Gastrocnemius medialis (tissue), 4 donors: ENCODE measurements around the gene FASTKD2.

Experiments used
- POLR2A ChIP-seq, 2 donors: fragments of 450-650 bp; IDR thresholded peaks; one replicate each; pipeline ENCODE4 v1.6.1; 2017; ENCODE audit warnings: antibody characterized with exemption in 2 of 2, mild to moderate bottlenecking in 2 of 2, moderate library complexity in 2 of 2
- TF ChIP-seq, protein P1 (sequence below), 5 experiments: fragments of 450-650 bp in 3 of 5; fragments of 200-600 bp in 2 of 5; sonication (generic) in 2 of 5; IDR thresholded peaks in 4 of 5; conservative IDR thresholded peaks in 1 of 5; 1 replicate in 4 of 5; 2 replicates in 1 of 5; pipeline ENCODE4 v1.5.1; 2016 to 2019; ENCODE audit warnings: antibody characterized with exemption in 5 of 5, mild to moderate bottlenecking in 3 of 5, moderate library complexity in 3 of 5

DNA sequence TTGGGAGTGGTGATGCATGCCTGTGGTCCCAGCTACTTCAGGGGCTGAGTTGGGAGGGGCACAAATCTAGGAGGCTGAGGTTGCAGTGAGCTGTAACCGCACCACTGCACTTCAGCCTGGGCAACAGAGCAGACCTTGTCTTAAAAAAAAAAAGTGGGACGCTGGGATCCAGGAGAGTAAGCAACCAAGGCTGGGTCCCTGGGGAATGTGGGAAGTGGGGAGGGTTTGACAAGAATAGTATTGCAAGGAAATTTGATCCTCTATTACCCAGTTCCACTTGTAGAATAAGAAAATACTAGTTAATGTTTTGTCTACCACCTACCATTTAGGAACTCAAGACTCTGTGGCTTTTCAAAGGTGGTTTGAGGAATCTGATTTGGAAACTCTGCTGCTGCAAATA is 26.1 kb upstream of the FASTKD2 start:
- no peak for TF ChIP-seq POLR2A (IDR thresholded peaks at IDR 0.05)
- TF ChIP-seq, protein P1, sequence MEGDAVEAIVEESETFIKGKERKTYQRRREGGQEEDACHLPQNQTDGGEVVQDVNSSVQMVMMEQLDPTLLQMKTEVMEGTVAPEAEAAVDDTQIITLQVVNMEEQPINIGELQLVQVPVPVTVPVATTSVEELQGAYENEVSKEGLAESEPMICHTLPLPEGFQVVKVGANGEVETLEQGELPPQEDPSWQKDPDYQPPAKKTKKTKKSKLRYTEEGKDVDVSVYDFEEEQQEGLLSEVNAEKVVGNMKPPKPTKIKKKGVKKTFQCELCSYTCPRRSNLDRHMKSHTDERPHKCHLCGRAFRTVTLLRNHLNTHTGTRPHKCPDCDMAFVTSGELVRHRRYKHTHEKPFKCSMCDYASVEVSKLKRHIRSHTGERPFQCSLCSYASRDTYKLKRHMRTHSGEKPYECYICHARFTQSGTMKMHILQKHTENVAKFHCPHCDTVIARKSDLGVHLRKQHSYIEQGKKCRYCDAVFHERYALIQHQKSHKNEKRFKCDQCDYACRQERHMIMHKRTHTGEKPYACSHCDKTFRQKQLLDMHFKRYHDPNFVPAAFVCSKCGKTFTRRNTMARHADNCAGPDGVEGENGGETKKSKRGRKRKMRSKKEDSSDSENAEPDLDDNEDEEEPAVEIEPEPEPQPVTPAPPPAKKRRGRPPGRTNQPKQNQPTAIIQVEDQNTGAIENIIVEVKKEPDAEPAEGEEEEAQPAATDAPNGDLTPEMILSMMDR (IDR thresholded peaks at IDR 0.05 in 4 of 5, conservative IDR thresholded peaks at IDR 0.05 in 1 of 5) = no peak
